Immature natural killer cell (primary cell): ENCODE measurements around the gene HIPK2. TPM values are rescaled to one million over a fixed set of nuclear protein-coding genes. Genes with fewer than 3 reads are reported as not detected.
A peak's percentile ranks its signal among the peaks of the same experiment; 100 is the strongest.

Source experiments
- DNase-seq, 3 donors: peaks; one replicate each; pipeline ENCODE4 v3.0.0; 2022; ENCODE audit warnings: mixed read lengths in 1 of 3
- H3K27ac Mint-ChIP-seq, 6 donors: one replicate each; pipeline ENCODE4 v1.8.0; 2020; ENCODE audit warnings: mixed read lengths in 6 of 6, mild to moderate bottlenecking in 5 of 6, inconsistent platforms in 4 of 6, moderate library complexity in 3 of 6
- H3K27me3 Mint-ChIP-seq, 3 donors: one replicate each; pipeline ENCODE4 v1.8.0; 2020 to 2021; ENCODE audit warnings: low read depth in 3 of 3, mild to moderate bottlenecking in 3 of 3, mixed read lengths in 3 of 3, moderate library complexity in 3 of 3, inconsistent platforms in 1 of 3
- H3K36me3 Mint-ChIP-seq, 3 donors: one replicate each; pipeline ENCODE4 v1.8.0; 2020; ENCODE audit warnings: mixed read lengths in 3 of 3, inconsistent platforms in 2 of 3, mild to moderate bottlenecking in 2 of 3
- H3K4me1 Mint-ChIP-seq, 2 donors: one replicate each; pipeline ENCODE4 v1.8.0; 2020; ENCODE audit warnings: inconsistent platforms in 2 of 2, mild to moderate bottlenecking in 2 of 2, mixed read lengths in 2 of 2, moderate library complexity in 1 of 2
- H3K4me3 Mint-ChIP-seq, 5 donors: one replicate each; pipeline ENCODE4 v1.8.0; 2020; ENCODE audit warnings: mild to moderate bottlenecking in 5 of 5, mixed read lengths in 5 of 5, inconsistent platforms in 3 of 5, moderate library complexity in 3 of 5
- H3K9me3 Mint-ChIP-seq, 6 donors: one replicate each; pipeline ENCODE4 v1.8.0; 2020; ENCODE audit warnings: mild to moderate bottlenecking in 6 of 6, mixed read lengths in 6 of 6, inconsistent platforms in 4 of 6, moderate library complexity in 3 of 6
- polyA plus RNA-seq, 3 donors: library from polyadenylated mRNA; unstranded; fragments of 300-500 nt; fragmentation: Illumina TruSeq; gene quantifications; one replicate each; pipeline ENCODE4 v1.2.3, GENCODE V29; 2021

Gene HIPK2
- polyA plus RNA-seq, 3 donors from 2014 or later: 3.5 to 14.2 (median 3.7) TPM

DNA sequence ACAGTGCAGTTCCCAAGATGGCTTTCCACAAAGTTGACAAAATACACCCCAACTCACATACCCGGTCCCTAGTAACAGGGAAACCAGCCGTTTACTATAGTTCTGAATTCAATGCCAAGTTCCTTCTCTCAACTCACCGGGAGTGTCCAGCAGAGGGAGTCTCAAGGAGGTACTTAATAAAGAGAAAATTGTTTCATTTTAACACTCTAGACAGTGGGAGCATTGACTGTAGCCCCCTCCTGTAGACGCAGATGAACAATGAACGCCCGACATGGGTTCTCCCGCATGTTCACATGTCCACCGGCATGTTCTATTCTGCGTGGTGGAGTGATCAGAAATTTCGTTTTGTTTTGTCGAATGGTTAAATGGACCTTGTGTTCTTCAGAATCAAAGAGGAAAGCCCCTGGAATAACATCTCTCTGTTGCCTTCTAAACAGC is 1.9 kb downstream of the HIPK2 start:
- Mint-ChIP-seq H3K4me1 (peaks cover 67 to 78% of the 10 kb centered on the region in 2 donors), H3K36me3 (peaks cover 3 to 5% (median 5%) of the 10 kb centered on the region in 3 donors)

GRCh38 chr7:139774376-139774775 is 3.4 kb downstream of the HIPK2 start:
- Mint-ChIP-seq H3K27ac (peak overlapping the region; percentile 78 to 99 (median 98)), H3K4me1 (peaks cover 66 to 82% of the 10 kb centered on the region in 2 donors)

More for the DNA sequence above, 1.9 kb downstream of the HIPK2 start:
- Mint-ChIP-seq H3K27me3 (peaks cover 2 to 13% (median 9%) of the 10 kb centered on the region in 3 donors), H3K27ac (peak overlapping the region; percentile 87 to 99 (median 98)), H3K9me3 (peaks cover 0 to 2% (median 0%) of the 10 kb centered on the region in 6 donors), H3K4me3 (peak overlapping the region; percentile 95 to 100 (median 100))
- peak; percentile 56 to 65 (median 64) for DNase-seq

DNA sequence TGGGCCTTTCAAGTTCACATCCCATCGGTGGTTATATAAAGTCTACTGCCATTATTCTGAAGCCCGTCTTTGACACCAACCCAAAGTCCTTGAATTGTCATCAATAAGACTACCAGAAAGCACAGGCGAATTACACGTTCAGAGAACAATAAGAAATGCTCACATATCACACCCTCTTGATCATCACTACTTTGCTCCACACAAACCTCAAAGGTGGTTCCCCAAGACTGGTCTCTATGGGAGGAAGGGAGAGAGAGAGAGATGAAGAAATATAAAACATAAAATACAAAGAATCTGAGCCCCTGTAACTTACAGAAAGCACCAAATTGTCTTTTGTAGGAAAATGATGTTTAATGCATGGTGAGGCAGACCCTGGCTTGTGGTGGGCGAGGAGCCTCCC is 4.4 kb downstream of the HIPK2 start:
- Mint-ChIP-seq H3K4me3 (peak overlapping the region in 2 of 5 donors; percentile 98 to 100), H3K4me1 (peaks cover 67 to 82% of the 10 kb centered on the region in 2 donors), H3K27me3 (peaks cover 0 to 8% (median 5%) of the 10 kb centered on the region in 3 donors), H3K36me3 (peaks cover 3 to 10% (median 5%) of the 10 kb centered on the region in 3 donors), H3K27ac (peak overlapping the region; percentile 4 to 98 (median 62)), H3K9me3 (no peaks in the 10 kb centered on the region)
- no peak for DNase-seq

More at GRCh38 chr7:139774376-139774775, 3.4 kb downstream of the HIPK2 start:
- Mint-ChIP-seq H3K36me3 (peaks cover 3 to 6% (median 5%) of the 10 kb centered on the region in 3 donors), H3K4me3 (peak overlapping the region; percentile 95 to 100 (median 100)), H3K9me3 (no peaks in the 10 kb centered on the region), H3K27me3 (peaks cover 2 to 12% (median 9%) of the 10 kb centered on the region in 3 donors)
- DNase-seq: no peak

- peaks cover 3 to 10% (median 5%) of the 10 kb centered on the region in 3 donors for H3K36me3 Mint-ChIP-seq
- peak overlapping the region in 4 of 6 donors; percentile 12 to 98 (median 40) for H3K27ac Mint-ChIP-seq
- peaks cover 72 to 85% of the 10 kb centered on the region in 2 donors for H3K4me1 Mint-ChIP-seq
- H3K27me3 Mint-ChIP-seq: peaks cover 0 to 8% (median 5%) of the 10 kb centered on the region in 3 donors
- no peaks in the 10 kb centered on the region for H3K9me3 Mint-ChIP-seq
- no peak for DNase-seq
- peak overlapping the region in 1 of 5 donors; percentile 9 for H3K4me3 Mint-ChIP-seq
Measured at GRCh38 chr7:139772873-139773272, 4.9 kb downstream of the HIPK2 start.

DNA sequence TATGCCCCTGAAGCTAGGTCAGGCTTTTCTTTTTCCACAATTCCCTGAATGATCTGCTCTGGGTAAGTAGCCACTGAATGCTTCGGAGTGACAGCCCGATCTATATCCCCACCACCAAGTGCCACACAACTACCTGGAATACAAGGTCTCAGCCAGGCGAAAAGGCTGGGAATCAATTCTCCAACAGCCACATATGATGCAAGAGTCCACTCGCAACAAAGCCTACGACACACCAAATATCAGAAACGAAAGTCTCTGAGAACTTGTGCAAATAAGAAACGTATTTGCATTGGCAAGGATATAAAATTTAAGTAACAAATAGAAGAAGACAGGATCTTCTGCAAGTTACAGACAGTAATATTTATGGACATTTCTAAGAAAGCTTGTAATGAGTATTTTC is 5.7 kb downstream of the HIPK2 start:
- H3K27ac Mint-ChIP-seq: peak overlapping the region in 4 of 6 donors; percentile 13 to 58 (median 50)
- H3K9me3 Mint-ChIP-seq: no peaks in the 10 kb centered on the region

DNA sequence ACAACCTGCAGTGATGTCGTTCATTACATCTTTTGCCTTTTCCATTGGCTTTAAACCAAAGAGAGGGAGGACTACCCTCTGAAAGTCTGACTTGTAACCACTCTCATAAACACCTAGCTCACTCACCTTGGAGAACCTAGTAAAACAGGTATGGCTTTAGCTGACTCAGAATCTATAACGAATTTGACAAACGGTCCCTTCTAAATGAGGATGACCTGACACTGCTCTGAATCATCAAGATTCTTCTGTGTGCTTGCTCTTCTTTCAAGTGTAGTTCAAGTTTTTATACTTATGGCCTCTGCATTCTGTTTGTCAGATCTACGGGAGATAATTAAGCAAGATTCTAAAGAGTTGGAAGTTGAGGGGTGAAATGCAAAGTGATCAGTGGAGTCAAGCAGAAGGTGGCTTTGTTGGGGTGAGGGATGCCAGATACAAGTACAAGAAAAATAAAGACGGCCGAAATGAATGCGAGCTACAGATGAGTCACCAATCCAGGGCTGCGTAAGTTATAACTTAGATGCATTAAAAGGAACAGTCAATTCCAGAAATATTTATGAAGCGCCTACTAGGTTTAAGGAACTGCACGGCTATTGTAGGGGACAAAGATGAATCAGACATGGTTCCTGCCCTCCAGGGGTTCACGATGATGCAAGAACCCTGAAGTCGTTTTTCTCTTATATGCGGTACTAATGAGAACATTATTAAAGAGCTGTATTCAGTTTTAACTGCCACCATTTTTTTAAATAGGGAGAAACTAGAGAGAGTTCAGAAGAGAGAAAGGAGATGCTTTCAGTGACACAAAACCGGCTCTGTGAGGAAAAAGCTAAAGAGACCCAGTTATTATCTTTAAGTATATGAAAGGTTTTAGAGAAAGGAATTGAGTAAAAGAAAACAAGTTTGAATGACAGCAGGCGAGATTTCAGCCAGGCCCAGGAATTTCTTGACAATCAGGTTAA is 6.5 kb downstream of the HIPK2 start:
- H3K4me1 Mint-ChIP-seq: peaks cover 86 to 94% of the 10 kb centered on the region in 2 donors
- peak overlapping the region; percentile 3 to 83 (median 52) for H3K27ac Mint-ChIP-seq
- H3K27me3 Mint-ChIP-seq: peaks cover 0 to under 1% (median 0%) of the 10 kb centered on the region in 3 donors
- H3K4me3 Mint-ChIP-seq: peak overlapping the region in 2 of 5 donors; percentile 7 to 67
- no peaks in the 10 kb centered on the region for H3K9me3 Mint-ChIP-seq
- no peak for DNase-seq
- peaks cover 0 to 10% (median 3%) of the 10 kb centered on the region in 3 donors for H3K36me3 Mint-ChIP-seq

More for the DNA sequence above, 5.7 kb downstream of the HIPK2 start:
- peaks cover 79 to 93% of the 10 kb centered on the region in 2 donors for H3K4me1 Mint-ChIP-seq
- H3K4me3 Mint-ChIP-seq: peak overlapping the region in 1 of 5 donors; percentile 57
- DNase-seq: no peak
- peaks cover 3 to 10% (median 5%) of the 10 kb centered on the region in 3 donors for H3K36me3 Mint-ChIP-seq
- peaks cover 0 to 8% (median 5%) of the 10 kb centered on the region in 3 donors for H3K27me3 Mint-ChIP-seq

GRCh38 chr7:139769761-139770160 is 8.0 kb downstream of the HIPK2 start:
- Mint-ChIP-seq H3K36me3 (peaks cover 0 to 14% (median 3%) of the 10 kb centered on the region in 3 donors), H3K4me3 (peak overlapping the region; percentile 60 to 82 (median 70)), H3K9me3 (no peaks in the 10 kb centered on the region), H3K27ac (peak overlapping the region; percentile 82 to 98 (median 93)), H3K4me1 (peaks cover 84 to 94% of the 10 kb centered on the region in 2 donors), H3K27me3 (no peaks in the 10 kb centered on the region)
- DNase-seq: no peak

DNA sequence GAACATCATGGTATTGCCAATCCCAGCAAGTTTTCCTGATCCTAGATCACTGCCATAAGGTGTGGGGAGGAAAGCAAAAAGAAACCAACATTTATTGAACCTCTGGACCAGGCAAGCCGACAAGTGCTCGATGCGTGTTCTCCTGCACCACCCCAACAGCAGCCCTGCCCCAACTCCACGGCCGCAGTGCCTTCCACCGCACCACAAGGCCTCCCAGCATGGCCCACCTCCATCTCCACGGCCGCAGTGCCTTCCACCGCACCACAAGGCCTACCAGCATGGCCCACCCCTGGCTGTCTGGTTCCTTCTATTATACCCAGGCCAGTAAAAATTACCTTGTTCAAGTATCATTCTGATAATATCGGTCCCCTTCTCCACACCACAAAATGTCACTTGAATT is 8.7 kb downstream of the HIPK2 start:
- no peaks in the 10 kb centered on the region for H3K9me3 Mint-ChIP-seq
- no peaks in the 10 kb centered on the region for H3K27me3 Mint-ChIP-seq
- peak overlapping the region; percentile 82 to 98 (median 93) for H3K27ac Mint-ChIP-seq
- peaks cover 82 to 94% of the 10 kb centered on the region in 2 donors for H3K4me1 Mint-ChIP-seq
- H3K4me3 Mint-ChIP-seq: peak overlapping the region; percentile 66 to 82 (median 70)
- H3K36me3 Mint-ChIP-seq: peaks cover 0 to 14% (median 3%) of the 10 kb centered on the region in 3 donors
- DNase-seq: no peak

- Mint-ChIP-seq H3K4me1 (peaks cover 82 to 94% of the 10 kb centered on the region in 2 donors), H3K27ac (peak overlapping the region; percentile 82 to 98 (median 93)), H3K4me3 (peak overlapping the region; percentile 66 to 82 (median 70)), H3K36me3 (peaks cover 0 to 14% (median 3%) of the 10 kb centered on the region in 3 donors), H3K9me3 (no peaks in the 10 kb centered on the region), H3K27me3 (no peaks in the 10 kb centered on the region)
- peak in 2 of 3 donors; percentile 17 to 21 for DNase-seq
Measured at GRCh38 chr7:139768249-139768824, 9.5 kb downstream of the HIPK2 start.

GRCh38 chr7:139767561-139767982 is 10.2 kb downstream of the HIPK2 start:
- Mint-ChIP-seq H3K27me3 (peaks cover 0 to 2% (median 0%) of the 10 kb centered on the region in 3 donors), H3K4me3 (peak overlapping the region; percentile 66 to 82 (median 70)), H3K36me3 (peaks cover 3 to 14% (median 5%) of the 10 kb centered on the region in 3 donors), H3K27ac (peak overlapping the region; percentile 82 to 98 (median 93)), H3K4me1 (peaks cover 82 to 95% of the 10 kb centered on the region in 2 donors), H3K9me3 (no peaks in the 10 kb centered on the region)
- peak; percentile 37 to 46 (median 42) for DNase-seq

DNA sequence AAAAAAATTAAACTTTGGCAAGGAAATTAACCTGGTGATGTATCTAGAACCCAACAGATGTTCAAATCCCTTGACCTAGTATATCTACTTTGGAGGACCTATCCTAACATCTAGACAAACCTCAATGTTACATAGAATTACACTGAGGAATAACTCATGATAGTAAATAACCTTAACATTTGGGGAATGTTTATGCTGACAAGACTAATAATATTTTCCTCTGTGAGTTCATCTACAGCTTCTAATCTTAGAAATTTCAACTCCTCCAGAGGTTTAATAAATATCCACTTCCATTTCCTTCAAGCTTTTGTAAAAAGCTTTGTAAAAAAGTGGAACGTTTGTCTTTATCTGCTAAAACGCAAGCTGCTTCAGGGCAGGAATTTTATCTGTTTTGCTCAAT is 12.7 kb downstream of the HIPK2 start:
- peak overlapping the region in 5 of 6 donors; percentile 9 to 97 (median 92) for H3K27ac Mint-ChIP-seq
- peaks cover 0 to 8% (median 7%) of the 10 kb centered on the region in 3 donors for H3K36me3 Mint-ChIP-seq
- no peak for DNase-seq
- peaks cover 88 to 98% of the 10 kb centered on the region in 2 donors for H3K4me1 Mint-ChIP-seq
- H3K9me3 Mint-ChIP-seq: no peaks in the 10 kb centered on the region
- H3K27me3 Mint-ChIP-seq: peaks cover 0 to 2% (median 2%) of the 10 kb centered on the region in 3 donors
- no peak overlapping the region for H3K4me3 Mint-ChIP-seq

GRCh38 chr7:139763330-139763729 is 14.5 kb downstream of the HIPK2 start:
- peaks cover 86 to 96% of the 10 kb centered on the region in 2 donors for H3K4me1 Mint-ChIP-seq
- H3K4me3 Mint-ChIP-seq: peak overlapping the region in 1 of 5 donors; percentile 8

GRCh38 chr7:139762886-139763285 is 14.9 kb downstream of the HIPK2 start:
- no peak for DNase-seq
- Mint-ChIP-seq H3K9me3 (no peaks in the 10 kb centered on the region), H3K36me3 (peaks cover 0 to 7% (median 3%) of the 10 kb centered on the region in 3 donors), H3K4me3 (peak overlapping the region in 1 of 5 donors; percentile 8), H3K27me3 (peaks cover 0 to 2% (median 2%) of the 10 kb centered on the region in 3 donors), H3K4me1 (peaks cover 83 to 96% of the 10 kb centered on the region in 2 donors), H3K27ac (peak overlapping the region; percentile 5 to 79 (median 46))

More at GRCh38 chr7:139763330-139763729, 14.5 kb downstream of the HIPK2 start:
- Mint-ChIP-seq H3K36me3 (peaks cover 0 to 7% (median 3%) of the 10 kb centered on the region in 3 donors), H3K9me3 (no peaks in the 10 kb centered on the region), H3K27ac (peak overlapping the region in 4 of 6 donors; percentile 26 to 73 (median 60)), H3K27me3 (peaks cover 0 to 2% (median 2%) of the 10 kb centered on the region in 3 donors)
- DNase-seq: no peak
